ENCODE data around the gene ART4. TPM values are rescaled to one million over a fixed set of nuclear protein-coding genes. Genes with fewer than 3 reads are reported as not detected.

The ART4 gene
- total RNA-seq, 1 donor from 2014 or later: 0.22 TPM

GRCh38 chr12:14833336-14833735, 10.0 kb downstream of the ART4 start:
- no peaks in the 10 kb centered on the region for H3K36me3 Mint-ChIP-seq
- TF ChIP-seq CTCF (conservative IDR thresholded peaks at IDR 0.05): no peak

GRCh38 chr12:14828892-14829291, 14.4 kb downstream of the ART4 start:
- Mint-ChIP-seq H3K9me3 (no peaks in the 10 kb centered on the region), H3K4me1 (ENCODE audit: unreplicated experiment) (no peaks in the 10 kb centered on the region), H3K4me3 (no peak overlapping the region), H3K36me3 (no peaks in the 10 kb centered on the region), H3K27me3 (no peaks in the 10 kb centered on the region), H3K27ac (no peak overlapping the region)
- DNase-seq (ENCODE audit: extremely low spot score, unreplicated experiment): no peak
- TF ChIP-seq CTCF (conservative IDR thresholded peaks at IDR 0.05): no peak

More at GRCh38 chr12:14833336-14833735, 10.0 kb downstream of the ART4 start:
- H3K9me3 Mint-ChIP-seq: no peaks in the 10 kb centered on the region
- H3K4me3 Mint-ChIP-seq: no peak overlapping the region
- no peaks in the 10 kb centered on the region for H3K27me3 Mint-ChIP-seq
- no peaks in the 10 kb centered on the region for H3K4me1 Mint-ChIP-seq (ENCODE audit: unreplicated experiment)
- H3K27ac Mint-ChIP-seq: no peak overlapping the region
- DNase-seq (ENCODE audit: extremely low spot score, unreplicated experiment): no peak

- Mint-ChIP-seq H3K4me1 (ENCODE audit: unreplicated experiment) (no peaks in the 10 kb centered on the region), H3K27me3 (no peaks in the 10 kb centered on the region), H3K4me3 (no peak overlapping the region), H3K27ac (no peak overlapping the region), H3K36me3 (no peaks in the 10 kb centered on the region), H3K9me3 (no peaks in the 10 kb centered on the region)
- no peak for TF ChIP-seq CTCF (conservative IDR thresholded peaks at IDR 0.05)
- DNase-seq (ENCODE audit: extremely low spot score, unreplicated experiment): no peak
Measured at GRCh38 chr12:14827043-14827442, 16.3 kb downstream of the ART4 start.

- Mint-ChIP-seq H3K36me3 (no peaks in the 10 kb centered on the region), H3K27ac (no peak overlapping the region), H3K4me1 (ENCODE audit: unreplicated experiment) (no peaks in the 10 kb centered on the region), H3K9me3 (no peaks in the 10 kb centered on the region), H3K27me3 (no peaks in the 10 kb centered on the region), H3K4me3 (no peak overlapping the region)
- no peak for DNase-seq (ENCODE audit: extremely low spot score, unreplicated experiment)
- TF ChIP-seq CTCF (conservative IDR thresholded peaks at IDR 0.05): no peak
Measured at GRCh38 chr12:14826491-14826890, 16.8 kb downstream of the ART4 start.

- H3K9me3 Mint-ChIP-seq: no peaks in the 10 kb centered on the region
- H3K4me1 Mint-ChIP-seq (ENCODE audit: unreplicated experiment): no peaks in the 10 kb centered on the region
- H3K36me3 Mint-ChIP-seq: no peaks in the 10 kb centered on the region
- TF ChIP-seq CTCF (conservative IDR thresholded peaks at IDR 0.05): no peak
- no peak for DNase-seq (ENCODE audit: extremely low spot score, unreplicated experiment)
- no peaks in the 10 kb centered on the region for H3K27me3 Mint-ChIP-seq
- H3K4me3 Mint-ChIP-seq: no peak overlapping the region
- H3K27ac Mint-ChIP-seq: no peak overlapping the region
Measured at GRCh38 chr12:14825256-14825655, 18.1 kb downstream of the ART4 start.

GRCh38 chr12:14824012-14824634, 19.2 kb downstream of the ART4 start:
- H3K9me3 Mint-ChIP-seq: no peaks in the 10 kb centered on the region
- H3K4me3 Mint-ChIP-seq: no peak overlapping the region
- DNase-seq (ENCODE audit: extremely low spot score, unreplicated experiment): no peak
- TF ChIP-seq CTCF (conservative IDR thresholded peaks at IDR 0.05): no peak
- H3K4me1 Mint-ChIP-seq (ENCODE audit: unreplicated experiment): no peaks in the 10 kb centered on the region
- H3K27me3 Mint-ChIP-seq: no peaks in the 10 kb centered on the region
- no peaks in the 10 kb centered on the region for H3K36me3 Mint-ChIP-seq
- H3K27ac Mint-ChIP-seq: no peak overlapping the region

Measured in type B pancreatic cell (in vitro differentiated cells).